Activated CD8-positive, alpha-beta T cell treated with anti-CD3 and anti-CD28 coated beads for 36 hours (primary cell): ENCODE results near the gene SBF2. TPM values are rescaled to one million over a fixed set of nuclear protein-coding genes. Genes with fewer than 3 reads are reported as not detected.

ENCODE experiments used
- ATAC-seq: fragments of 200-7000 bp; cut with Tn5 transposase; one replicate; pipeline ENCODE4 v1.10.0; 2021; ENCODE audit warnings: mild to moderate bottlenecking, moderate library complexity
- CTCF ChIA-PET: fragments of 350-600 bp; sonication (Branson Sonifier 250); formaldehyde crosslinking; loops from one replicate; lab custom pipeline; 2021; ENCODE audit warnings: antibody characterized with exemption; lab: Charles Lee
- POLR2A ChIA-PET: fragments of 350-600 bp; sonication (Branson Sonifier 250); formaldehyde crosslinking; loops from one replicate; lab custom pipeline; 2021; ENCODE audit warnings: antibody characterized with exemption; lab: Charles Lee
- DNase-seq: peaks from one replicate; pipeline ENCODE4 v3.0.0-alpha.2; 2020
- H3K27ac Mint-ChIP-seq: one replicate; pipeline ENCODE4 v1.8.0; 2021; ENCODE audit warnings: mild to moderate bottlenecking, mixed read lengths
- H3K27me3 Mint-ChIP-seq: one replicate; pipeline ENCODE4 v1.8.0; 2021; ENCODE audit warnings: mixed read lengths
- H3K36me3 Mint-ChIP-seq: one replicate; pipeline ENCODE4 v1.8.0; 2021; ENCODE audit warnings: low read depth, mixed read lengths
- H3K4me1 Mint-ChIP-seq: one replicate; pipeline ENCODE4 v1.8.0; 2021; ENCODE audit warnings: low read depth, mixed read lengths
- H3K4me3 Mint-ChIP-seq: one replicate; pipeline ENCODE4 v1.8.0; 2021; ENCODE audit warnings: mild to moderate bottlenecking, moderate library complexity, mixed read lengths
- H3K9me3 Mint-ChIP-seq: one replicate; pipeline ENCODE4 v1.8.0; 2021; ENCODE audit warnings: mixed read lengths
- CTCF ChIP-seq: fragments of 200-600 bp; IDR thresholded peaks from one replicate; pipeline ENCODE4 v1.8.0; 2022; ENCODE audit warnings: antibody characterized with exemption, mild to moderate bottlenecking
- intact Hi-C: fragments of 100-400 bp; cut with micrococcal nuclease; formaldehyde crosslinking; loops from one replicate; pipeline ENCODE4 v1.10.0; 2022
- total RNA-seq, 2 experiments: library from RNA; stranded (reverse); gene quantifications; one replicate each; pipeline ENCODE4 v1.2.3, GENCODE V29; 2021

The SBF2 gene
- total RNA-seq, 2 experiments from 2014 or later: 10.0 to 11.0 TPM

GRCh38 chr11:9758637-9759518, 535.1 kb downstream of the SBF2 start:
- Mint-ChIP-seq H3K36me3 (peaks cover 11% of the 10 kb centered on the region), H3K27ac (peak overlapping the region; percentile 98), H3K4me3 (peak overlapping the region; percentile 88), H3K9me3 (no peaks in the 10 kb centered on the region), H3K27me3 (no peaks in the 10 kb centered on the region), H3K4me1 (peaks cover 51% of the 10 kb centered on the region)
- TF ChIP-seq CTCF: no peak
- intact Hi-C loops: loop anchor here (2.0 to 5.0 kb wide), 2 partner anchors 214 to 548 kb away; partner anchors contain the start of gene ADM
- peak; percentile 27 for ATAC-seq
- DNase-seq: peak; percentile 72
- POLR2A ChIA-PET: interaction anchor here (0.6 to 2.3 kb wide), 22 partner anchors 9 to 568 kb away, joined by 3 to 12 read pairs (median 3); partner anchors contain the start of genes WEE1 and ZNF143
- CTCF ChIA-PET: interaction anchor here (0.7 to 3.7 kb wide), 24 partner anchors 11 to 782 kb away, joined by 3 to 49 read pairs (median 4); partner anchors contain the start of genes ADM, RNF141 and WEE1

GRCh38 chr11:9757809-9758636, 536.0 kb downstream of the SBF2 start:
- intact Hi-C loops: loop anchor here (2.0 to 5.0 kb wide), 2 partner anchors 215 to 549 kb away; partner anchors contain the start of gene ADM
- Mint-ChIP-seq H3K36me3 (peaks cover 11% of the 10 kb centered on the region), H3K27me3 (no peaks in the 10 kb centered on the region), H3K27ac (peak overlapping the region; percentile 87), H3K9me3 (no peaks in the 10 kb centered on the region), H3K4me1 (peaks cover 53% of the 10 kb centered on the region), H3K4me3 (peak overlapping the region; percentile 88)
- POLR2A ChIA-PET: interaction anchor here (0.7 to 2.3 kb wide), 9 partner anchors 83 to 569 kb away, joined by 3 to 11 read pairs (median 3); partner anchors contain the start of gene WEE1
- peak; percentile 95 for DNase-seq
- peak; percentile 64 for ATAC-seq
- TF ChIP-seq CTCF: peak; percentile 93
- CTCF ChIA-PET: interaction anchor here (0.6 to 3.7 kb wide), 25 partner anchors 10 to 783 kb away, joined by 3 to 49 read pairs (median 4); partner anchors contain the start of genes ADM, RNF141 and WEE1

GRCh38 chr11:9756878-9757277, 537.1 kb downstream of the SBF2 start:
- no peak for TF ChIP-seq CTCF
- H3K9me3 Mint-ChIP-seq: no peaks in the 10 kb centered on the region
- DNase-seq (no peak), ATAC-seq (no peak)
- intact Hi-C loops: loop anchor here (5.0 kb wide), 1 partner anchor 550 kb away; the partner anchor contains the start of gene ADM
- H3K4me1 Mint-ChIP-seq: peaks cover 52% of the 10 kb centered on the region
- H3K27me3 Mint-ChIP-seq: no peaks in the 10 kb centered on the region
- peaks cover 6% of the 10 kb centered on the region for H3K36me3 Mint-ChIP-seq
- ChIA-PET CTCF (interaction anchor here (0.9 to 3.1 kb wide), 3 partner anchors 8 to 143 kb away, joined by 3 to 10 read pairs (median 4); no protein-coding TSS in a partner anchor), POLR2A (interaction anchor here (0.5 kb wide), 1 partner anchor 646 kb away, joined by 3 read pairs; no protein-coding TSS in a partner anchor)
- H3K27ac Mint-ChIP-seq: no peak overlapping the region
- H3K4me3 Mint-ChIP-seq: no peak overlapping the region

- no peaks in the 10 kb centered on the region for H3K27me3 Mint-ChIP-seq
- CTCF ChIA-PET: interaction anchor here (0.9 to 3.1 kb wide), 3 partner anchors 8 to 222 kb away, joined by 4 to 10 read pairs (median 6); no protein-coding TSS in a partner anchor
- intact Hi-C loops: loop anchor here (5.0 kb wide), 1 partner anchor 551 kb away; the partner anchor contains the start of gene ADM
Measured at GRCh38 chr11:9756461-9756860, 537.6 kb downstream of the SBF2 start.

More at GRCh38 chr11:9756461-9756860, 537.6 kb downstream of the SBF2 start:
- DNase-seq (no peak), ATAC-seq (no peak)
- Mint-ChIP-seq H3K36me3 (peaks cover 6% of the 10 kb centered on the region), H3K9me3 (no peaks in the 10 kb centered on the region), H3K27ac (no peak overlapping the region), H3K4me1 (peaks cover 48% of the 10 kb centered on the region), H3K4me3 (no peak overlapping the region)
- TF ChIP-seq CTCF: no peak
- POLR2A ChIA-PET: no interaction called here
